Endothelial cell of umbilical vein (primary cell): ENCODE data around the gene SERPINB10. TPM values are rescaled to one million over a fixed set of nuclear protein-coding genes. Genes with fewer than 3 reads are reported as not detected.

Experiments
- BruUV-seq: library from RNA; stranded (reverse); fragments of 400-500 nt; replicated peaks from 2 replicates; lab custom pipeline; 2021; lab: Mats Ljungman, UMichigan
- CTCF ChIA-PET: fragments of 300-600, 350-600 bp; sonication (Branson Sonifier 250); formaldehyde crosslinking; loops from one replicate; lab custom pipeline; 2021; ENCODE audit warnings: antibody characterized with exemption, inconsistent platforms; lab: Charles Lee
- POLR2A ChIA-PET: fragments of 300-600, 350-600 bp; sonication (Branson Sonifier 250); formaldehyde crosslinking; loops from one replicate; lab custom pipeline; 2021; ENCODE audit warnings: antibody characterized with exemption, inconsistent platforms; lab: Charles Lee
- DNase-seq: peaks from one replicate; pipeline ENCODE4 v3.0.0-alpha.2; 2011; ENCODE audit warnings: low read depth, low spot score
- FAIRE-seq: peaks from 2 replicates; lab custom pipeline; 2011; peaks lifted over from hg19 to GRCh38; lab: Jason Lieb, UNC
- H2AFZ ChIP-seq: 2 replicates; pipeline ENCODE4 v1.6.0; 2012; ENCODE audit warnings: low read depth, low read length, control low read depth, inconsistent platforms
- H3K27ac ChIP-seq: 2 replicates; pipeline ENCODE4 v1.5.1; 2011; ENCODE audit warnings: low read depth, mild to moderate bottlenecking, control low read depth, low read length, moderate library complexity; ENCODE audit not compliant: insufficient read depth
- H3K27me3 ChIP-seq, 2 experiments: 2 replicates each; pipeline versions ENCODE4 v1.6.0 to v1.6.1; 2011; ENCODE audit warnings: low read length in 2 of 2, mixed read lengths in 1 of 2; ENCODE audit not compliant: control insufficient read depth in 2 of 2, insufficient read depth in 2 of 2
- H3K36me3 ChIP-seq, 2 experiments: 2 replicates in 1 of 2; 3 replicates in 1 of 2; pipeline ENCODE4 v1.5.1; 2011; ENCODE audit warnings: low read length in 2 of 2, mild to moderate bottlenecking in 1 of 2, moderate library complexity in 1 of 2; ENCODE audit not compliant: control insufficient read depth in 2 of 2, insufficient read depth in 2 of 2; ENCODE audit errors: extremely low read depth in 1 of 2
- H3K4me1 ChIP-seq: 3 replicates; pipeline ENCODE4 v1.5.1; 2011; ENCODE audit warnings: mild to moderate bottlenecking, low read length; ENCODE audit not compliant: control insufficient read depth, insufficient read depth; ENCODE audit errors: extremely low read depth
- H3K4me2 ChIP-seq: 2 replicates; pipeline ENCODE4 v1.6.1; 2011; ENCODE audit warnings: low read length, control low read depth, mixed read lengths; ENCODE audit not compliant: insufficient read depth
- H3K4me3 ChIP-seq, 3 experiments: fragments of 200-600 bp in 1 of 3; sonication (generic), shearing (Covaris generic) in 1 of 3; replicated peaks in 1 of 3; 2 replicates each; pipeline ENCODE4 v1.5.1; 2011 to 2016; ENCODE audit warnings: control low read depth in 3 of 3, low read length in 3 of 3, mild to moderate bottlenecking in 2 of 3, inconsistent platforms in 1 of 3, low read depth in 1 of 3, moderate library complexity in 1 of 3; ENCODE audit not compliant: insufficient read depth in 1 of 3
- H3K79me2 ChIP-seq: 2 replicates; pipeline ENCODE4 v1.6.0; 2012; ENCODE audit warnings: low read length, inconsistent platforms; ENCODE audit not compliant: control insufficient read depth, insufficient read depth
- H3K9ac ChIP-seq: replicated peaks from 2 replicates; pipeline ENCODE3; 2011; ENCODE audit warnings: low read length, control low read depth; ENCODE audit not compliant: insufficient read depth; ENCODE audit errors: extremely low read depth
- H3K9me1 ChIP-seq: replicated peaks from 3 replicates; pipeline ENCODE4 v1.6.0; 2011; ENCODE audit warnings: mild to moderate bottlenecking, low read length; ENCODE audit not compliant: control insufficient read depth, insufficient read depth; ENCODE audit errors: extremely low read depth
- H3K9me3 ChIP-seq: replicated peaks from 2 replicates; pipeline ENCODE4 v1.5.1; 2012; ENCODE audit warnings: low read length, inconsistent platforms; ENCODE audit not compliant: control insufficient read depth, insufficient read depth
- H4K20me1 ChIP-seq: replicated peaks from 2 replicates; pipeline ENCODE3; 2011; ENCODE audit warnings: mild to moderate bottlenecking, low read length; ENCODE audit not compliant: control insufficient read depth, insufficient read depth; ENCODE audit errors: extremely low read depth
- CTCF ChIP-seq, 2 donors: IDR thresholded peaks; 1 replicate in 1 of 2; 2 replicates in 1 of 2; pipeline ENCODE4 v1.5.1; 2011; ENCODE audit warnings: low read length in 2 of 2, mild to moderate bottlenecking in 2 of 2, moderate library complexity in 2 of 2, control low read depth in 1 of 2, inconsistent platforms in 1 of 2, low read depth in 1 of 2; ENCODE audit not compliant: insufficient read depth in 1 of 2; ENCODE audit errors: extremely low read depth in 1 of 2
- EZH2 ChIP-seq: IDR thresholded peaks from 2 replicates; pipeline ENCODE4 v1.6.1; 2012; ENCODE audit warnings: borderline replicate concordance, low read depth, mild to moderate bottlenecking, moderate library complexity, low read length, inconsistent platforms; ENCODE audit not compliant: severe bottlenecking
- FOS ChIP-seq: IDR thresholded peaks from 2 replicates; pipeline ENCODE4 v1.6.1; 2011; ENCODE audit warnings: mild to moderate bottlenecking, low read length, moderate library complexity, borderline replicate concordance; ENCODE audit not compliant: insufficient read depth
- GATA2 ChIP-seq: IDR thresholded peaks from 2 replicates; pipeline ENCODE4 v1.7.0; 2011; ENCODE audit warnings: low read depth, mild to moderate bottlenecking, moderate library complexity, mixed read lengths, low read length; ENCODE audit not compliant: insufficient read length, insufficient read depth
- JUN ChIP-seq: IDR thresholded peaks from 2 replicates; pipeline ENCODE4 v1.6.1; 2011; ENCODE audit warnings: borderline replicate concordance, low read depth; ENCODE audit not compliant: insufficient read length, insufficient read depth
- MYC ChIP-seq: IDR thresholded peaks from one replicate; pipeline ENCODE4 v1.6.1; 2011; ENCODE audit warnings: mild to moderate bottlenecking, low read depth, low read length
- POLR2A ChIP-seq: IDR thresholded peaks from 2 replicates; pipeline ENCODE4 v1.6.1; 2012; ENCODE audit warnings: low read depth, mild to moderate bottlenecking, control low read depth, low read length
- POLR2AphosphoS5 ChIP-seq: IDR thresholded peaks from 2 replicates; pipeline ENCODE4 v1.6.1; 2012; ENCODE audit warnings: low read depth, mild to moderate bottlenecking, control low read depth, low read length, moderate library complexity; ENCODE audit not compliant: insufficient read depth
- dilution Hi-C: fragments of 300-500 bp; cut with MboI; formaldehyde crosslinking; loops from one replicate; pipeline ENCODE4 v1.15.0; 2019; ENCODE audit warnings: low sequenced_read_pairs; ENCODE audit not compliant: extremely low pct_ligation_motif_present
- intact Hi-C: fragments of 100-400 bp; cut with micrococcal nuclease; formaldehyde crosslinking; loops from one replicate; pipeline ENCODE4 v1.10.0; 2022
- polyA plus RNA-seq, 4 experiments: library from polyadenylated mRNA; depleted of rRNA in 3 of 4; stranded (reverse) in 3 of 4; unstranded in 1 of 4; fragments of >200 nt; gene quantifications; 2 replicates each; pipeline versions ENCODE4 v1.2.1 to v1.2.3, GENCODE V29; 2011 to 2012; ENCODE audit warnings: missing spikeins in 1 of 4
- total RNA-seq: library from RNA; stranded (reverse); gene quantifications from 2 replicates; pipeline ENCODE4 v1.2.3, GENCODE V29; 2021
- TF ChIP-seq, protein P1 (sequence below): IDR thresholded peaks from 2 replicates; pipeline ENCODE4 v1.6.1; 2011; ENCODE audit not compliant: insufficient read depth, insufficient read length

Gene SERPINB10
- total and polyA plus RNA-seq, 2 donors (not counting 3 experiments of a cell fraction or from before 2014, with no cell fraction given): not detected

DNA sequence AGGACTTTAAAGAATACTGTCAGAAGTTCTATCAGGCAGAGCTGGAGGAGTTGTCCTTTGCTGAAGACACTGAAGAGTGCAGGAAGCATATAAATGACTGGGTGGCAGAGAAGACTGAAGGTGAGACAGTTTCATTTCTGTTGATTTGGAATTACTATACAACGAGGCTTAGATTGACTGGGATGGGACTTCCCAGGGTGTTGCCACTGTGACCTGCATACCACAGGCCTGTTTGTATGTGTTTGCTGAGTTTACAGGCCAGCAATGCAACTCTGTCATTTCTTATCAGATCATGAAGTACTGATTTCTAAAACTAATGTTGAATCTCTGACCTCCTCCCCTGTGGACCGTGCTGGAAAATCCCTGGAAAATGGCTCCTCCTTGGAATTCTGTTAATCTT lies 74.0 kb downstream of the SERPINB10 start:
- no peak for DNase-seq
- no peak for FAIRE-seq
- Histone ChIP-seq H3K9me1 (no peaks in the 10 kb centered on the region), H4K20me1 (no peaks in the 10 kb centered on the region), H3K9me3 (no peaks in the 10 kb centered on the region), H3K27ac (no peak overlapping the region), H2AFZ (no peak overlapping the region), H3K36me3 (peaks cover 9 to 12% of the 10 kb centered on the region in 2 experiments), H3K79me2 (peaks cover 15% of the 10 kb centered on the region), H3K4me2 (no peak overlapping the region), H3K4me3 (no peak overlapping the region), H3K4me1 (peaks cover 2% of the 10 kb centered on the region), H3K9ac (no peak overlapping the region), H3K27me3 (no peaks in the 10 kb centered on the region)
- intact Hi-C loops: no loop called here
- no TSS peak for BruUV-seq
- dilution Hi-C loops: no loop called here
- CTCF ChIA-PET: no interaction called here
- TF ChIP-seq JUN: no peak
- no peak for TF ChIP-seq MYC
- no peak for TF ChIP-seq GATA2
- no peak for TF ChIP-seq POLR2A
- no peak for TF ChIP-seq FOS
- TF ChIP-seq CTCF (IDR thresholded peaks at IDR 0.05; ENCODE audit: extremely low read depth in 1 of 2, insufficient read depth in 1 of 2, low read depth in 1 of 2, low read length in 2 of 2): no peak
- TF ChIP-seq POLR2AphosphoS5: no peak
- TF ChIP-seq, protein P1, sequence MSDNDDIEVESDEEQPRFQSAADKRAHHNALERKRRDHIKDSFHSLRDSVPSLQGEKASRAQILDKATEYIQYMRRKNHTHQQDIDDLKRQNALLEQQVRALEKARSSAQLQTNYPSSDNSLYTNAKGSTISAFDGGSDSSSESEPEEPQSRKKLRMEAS: no peak
- TF ChIP-seq EZH2: no peak
- POLR2A ChIA-PET: no interaction called here
